Loucy (cell line): ENCODE data around the gene ZBED4.
"Not testable (repeated sequence)": the region's sequence is repeated elsewhere in the genome, so short reads cannot be mapped to it uniquely, and the experiment has no call there.

Experiments
- H2AFZ ChIP-seq: fragments of 200-600 bp; sonication (generic); 2 replicates; pipeline ENCODE4 v1.6.0; 2016; ENCODE audit warnings: antibody characterized with exemption, mild to moderate bottlenecking, low read length, moderate library complexity
- H3F3A ChIP-seq: fragments of 200-600 bp; 2 replicates; pipeline ENCODE4 v1.6.0; 2016; ENCODE audit warnings: antibody characterized with exemption, low read depth, mild to moderate bottlenecking
- H3K27me3 ChIP-seq: fragments of 200-600 bp; sonication (generic); 2 replicates; pipeline ENCODE4 v1.6.1; 2014; ENCODE audit warnings: low read length, mild to moderate bottlenecking; ENCODE audit not compliant: insufficient read depth, poor library complexity, severe bottlenecking
- H3K36me3 ChIP-seq: fragments of 200-600 bp; sonication (generic); 2 replicates; pipeline ENCODE4 v1.6.1; 2016; ENCODE audit warnings: low read length; ENCODE audit not compliant: insufficient read depth
- H3K4me1 ChIP-seq: fragments of 200-600 bp; sonication (generic); 2 replicates; pipeline ENCODE4 v1.5.1; 2014; ENCODE audit warnings: low read length, mild to moderate bottlenecking; ENCODE audit not compliant: insufficient read depth, poor library complexity, severe bottlenecking
- H3K4me2 ChIP-seq: fragments of 200-600 bp; sonication (generic); 2 replicates; pipeline ENCODE4 v1.6.0; 2014; ENCODE audit warnings: antibody characterized with exemption, low read length, low read depth, mild to moderate bottlenecking; ENCODE audit not compliant: poor library complexity, severe bottlenecking
- H3K4me3 ChIP-seq: fragments of 200-600 bp; sonication (generic); 2 replicates; pipeline ENCODE4 v1.5.1; 2014; ENCODE audit warnings: low read length, mild to moderate bottlenecking, mixed read lengths; ENCODE audit not compliant: poor library complexity, severe bottlenecking
- H3K79me2 ChIP-seq: fragments of 200-600 bp; sonication (generic); 2 replicates; pipeline ENCODE4 v1.6.1; 2014; ENCODE audit warnings: low read length; ENCODE audit not compliant: insufficient read depth
- H3K9ac ChIP-seq: fragments of 200-600 bp; sonication (generic); 2 replicates; pipeline ENCODE4 v1.6.0; 2014; ENCODE audit warnings: mild to moderate bottlenecking, low read depth, low read length, moderate library complexity; ENCODE audit not compliant: poor library complexity, severe bottlenecking
- H3K9me2 ChIP-seq: fragments of 200-600 bp; sonication (generic); replicated peaks from 2 replicates; pipeline ENCODE4 v1.6.1; 2016; ENCODE audit warnings: low read depth, low read length, mixed read lengths
- H3K9me3 ChIP-seq: fragments of 200-600 bp; sonication (generic); 2 replicates; pipeline ENCODE4 v1.6.1; 2014; ENCODE audit warnings: mild to moderate bottlenecking, antibody characterized with exemption, low read length, low read depth; ENCODE audit not compliant: insufficient read depth
- H4K20me1 ChIP-seq: fragments of 200-600 bp; sonication (generic); 2 replicates; pipeline ENCODE4 v1.6.0; 2014; ENCODE audit warnings: antibody characterized with exemption, low read length, mild to moderate bottlenecking; ENCODE audit not compliant: insufficient read depth, poor library complexity, severe bottlenecking
- EZH2phosphoT487 ChIP-seq: fragments of 200-600 bp; IDR thresholded peaks from 2 replicates; pipeline ENCODE4 v1.6.1; 2018; ENCODE audit warnings: antibody characterized with exemption, mild to moderate bottlenecking, moderate library complexity, borderline replicate concordance
- TF ChIP-seq, protein P1 (sequence below): fragments of 200-600 bp; sonication (generic); conservative IDR thresholded peaks from 2 replicates; pipeline ENCODE4 v1.5.1; 2014; ENCODE audit warnings: mild to moderate bottlenecking, antibody characterized with exemption, low read length

The ZBED4 gene

DNA sequence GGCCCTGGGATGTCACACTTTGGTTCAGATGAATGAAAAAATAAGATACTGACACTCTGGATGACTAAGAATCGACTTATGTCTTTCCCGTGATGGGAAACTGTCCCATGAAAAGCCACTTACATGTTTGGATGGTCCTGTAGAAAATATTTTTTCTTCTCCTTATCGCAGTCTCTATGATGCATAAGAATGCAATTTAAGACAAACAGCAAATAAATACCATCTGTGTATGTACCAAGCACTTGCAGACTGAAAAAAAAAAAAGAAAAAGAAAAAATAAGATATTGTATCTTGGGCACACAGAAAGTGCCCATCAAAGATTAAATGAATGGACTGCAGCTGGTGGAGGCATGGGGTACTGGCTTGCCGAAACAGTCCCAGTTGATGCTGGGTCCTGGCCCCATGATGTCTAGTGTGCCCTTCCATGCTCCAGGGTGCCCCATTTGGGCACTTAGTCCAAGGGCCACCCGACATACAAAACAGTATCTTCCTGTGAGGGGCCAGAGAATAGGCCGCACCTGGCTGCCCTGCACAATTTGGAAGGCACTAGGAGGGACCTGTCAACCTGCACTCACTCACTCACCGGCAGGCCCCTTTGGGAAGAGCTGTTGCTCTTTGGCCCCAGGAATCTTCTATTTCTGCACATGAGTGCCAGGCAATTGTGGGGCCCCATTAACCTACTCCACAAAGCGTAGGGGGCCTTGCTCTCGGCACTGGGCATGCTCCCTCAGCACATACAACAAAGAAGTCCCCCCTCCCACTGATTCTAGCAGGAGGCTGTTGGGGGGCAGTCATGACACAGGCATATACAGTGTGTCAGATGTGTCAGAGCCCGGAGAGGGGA lies 2.5 kb upstream of the ZBED4 start:
- H3K4me1 ChIP-seq = peaks cover 48% of the 10 kb centered on the region
- peak overlapping the region; percentile 86 for H3K4me2 ChIP-seq
- H3K9me3 ChIP-seq = no peaks in the 10 kb centered on the region
- H3K79me2 ChIP-seq = peaks cover 39% of the 10 kb centered on the region
- H3F3A ChIP-seq = peaks cover 9% of the 10 kb centered on the region
- H3K27me3 ChIP-seq = no peaks in the 10 kb centered on the region
- H3K36me3 ChIP-seq = no peaks in the 10 kb centered on the region
- TF ChIP-seq, protein P1, sequence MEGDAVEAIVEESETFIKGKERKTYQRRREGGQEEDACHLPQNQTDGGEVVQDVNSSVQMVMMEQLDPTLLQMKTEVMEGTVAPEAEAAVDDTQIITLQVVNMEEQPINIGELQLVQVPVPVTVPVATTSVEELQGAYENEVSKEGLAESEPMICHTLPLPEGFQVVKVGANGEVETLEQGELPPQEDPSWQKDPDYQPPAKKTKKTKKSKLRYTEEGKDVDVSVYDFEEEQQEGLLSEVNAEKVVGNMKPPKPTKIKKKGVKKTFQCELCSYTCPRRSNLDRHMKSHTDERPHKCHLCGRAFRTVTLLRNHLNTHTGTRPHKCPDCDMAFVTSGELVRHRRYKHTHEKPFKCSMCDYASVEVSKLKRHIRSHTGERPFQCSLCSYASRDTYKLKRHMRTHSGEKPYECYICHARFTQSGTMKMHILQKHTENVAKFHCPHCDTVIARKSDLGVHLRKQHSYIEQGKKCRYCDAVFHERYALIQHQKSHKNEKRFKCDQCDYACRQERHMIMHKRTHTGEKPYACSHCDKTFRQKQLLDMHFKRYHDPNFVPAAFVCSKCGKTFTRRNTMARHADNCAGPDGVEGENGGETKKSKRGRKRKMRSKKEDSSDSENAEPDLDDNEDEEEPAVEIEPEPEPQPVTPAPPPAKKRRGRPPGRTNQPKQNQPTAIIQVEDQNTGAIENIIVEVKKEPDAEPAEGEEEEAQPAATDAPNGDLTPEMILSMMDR = no peak
- no peak for TF ChIP-seq EZH2phosphoT487
- H4K20me1 ChIP-seq = peaks cover 20% of the 10 kb centered on the region
- H2AFZ ChIP-seq = no peak overlapping the region
- no peaks in the 10 kb centered on the region for H3K9me2 ChIP-seq
- peak overlapping the region; percentile 98 for H3K9ac ChIP-seq
- H3K4me3 ChIP-seq = no peak overlapping the region

GRCh38 chr22:49852568-49852897 lies 1.1 kb upstream of the ZBED4 start:
- not testable (repeated sequence) for H3K9me3 ChIP-seq, H3K36me3 ChIP-seq, H3K27me3 ChIP-seq, H3F3A ChIP-seq, H3K9me2 ChIP-seq, H2AFZ ChIP-seq
- H3K4me3 ChIP-seq = peak overlapping the region; percentile 81
- peaks cover 58% of the 10 kb centered on the region for H3K4me1 ChIP-seq
- peaks cover 52% of the 10 kb centered on the region for H3K79me2 ChIP-seq
- H3K9ac ChIP-seq = peak overlapping the region; percentile 98
- H4K20me1 ChIP-seq = peaks cover 32% of the 10 kb centered on the region
- peak overlapping the region; percentile 86 for H3K4me2 ChIP-seq

DNA sequence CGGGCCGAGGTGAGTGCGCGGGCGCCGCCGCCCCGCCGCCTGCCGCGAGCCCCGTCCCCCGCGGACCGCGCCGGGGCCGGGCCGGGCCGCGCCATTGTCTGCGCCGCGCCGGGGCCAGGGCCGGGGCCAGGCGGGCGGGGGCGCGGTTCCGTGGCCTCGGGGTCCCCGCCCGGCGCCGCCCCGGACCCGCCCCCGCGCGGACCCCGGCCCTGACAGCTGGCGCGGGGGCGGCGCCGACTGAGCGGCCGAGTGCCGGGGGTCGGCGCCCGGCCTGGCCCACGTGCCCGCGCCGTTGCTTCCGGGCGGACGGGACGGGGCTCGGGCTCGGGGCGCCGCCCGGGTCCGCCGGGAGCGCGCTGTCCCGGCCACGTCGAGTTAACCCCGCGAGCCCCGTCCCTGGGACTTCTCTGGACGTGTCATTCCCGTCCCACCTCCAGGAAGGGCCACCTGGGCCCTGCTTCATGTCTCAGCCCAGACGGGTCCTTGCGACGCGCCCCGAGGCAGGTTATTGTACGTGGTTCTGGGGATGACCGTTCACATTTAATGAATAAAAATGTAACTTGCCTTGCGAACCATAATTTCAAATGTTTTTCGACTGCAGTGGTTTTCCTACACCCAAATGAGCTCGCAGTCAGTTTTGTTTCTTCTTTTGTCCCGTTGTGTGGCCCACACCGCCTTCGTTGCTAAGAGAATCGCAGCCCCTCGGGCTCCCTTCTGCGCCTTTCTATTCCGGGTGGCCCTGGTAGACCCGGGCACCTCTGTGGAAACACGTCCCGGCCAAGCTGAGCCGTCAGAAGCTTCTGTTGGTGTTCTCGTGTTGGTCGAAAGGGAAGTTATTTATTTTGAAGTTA lies 562 bp downstream of the ZBED4 start:
- Histone ChIP-seq H3K4me3 (peak overlapping the region; percentile 79), H3K9me3 (no peaks in the 10 kb centered on the region), H3K79me2 (peaks cover 69% of the 10 kb centered on the region), H3F3A (peaks cover 9% of the 10 kb centered on the region), H3K36me3 (no peaks in the 10 kb centered on the region), H3K4me1 (peaks cover 74% of the 10 kb centered on the region), H3K9ac (peak overlapping the region; percentile 90), H3K4me2 (peak overlapping the region; percentile 90), H3K27me3 (no peaks in the 10 kb centered on the region), H3K9me2 (no peaks in the 10 kb centered on the region), H4K20me1 (peaks cover 48% of the 10 kb centered on the region), H2AFZ (no peak overlapping the region)
- TF ChIP-seq EZH2phosphoT487 = no peak
- TF ChIP-seq, protein P1 = no peak
